GM18502 (cell line): ENCODE data around the gene ZNF592.

Experiments used
- ATAC-seq: cut with Tn5 transposase; IDR thresholded peaks from one replicate; pipeline ENCODE4 v1.9.1; 2021; ENCODE audit warnings: mild to moderate bottlenecking; ENCODE audit not compliant: unreplicated experiment, poor library complexity

Gene ZNF592

GRCh38 chr15:84775867-84776449, 27.6 kb downstream of the ZNF592 start:
- no peak for ATAC-seq

GRCh38 chr15:84778194-84778593, 29.8 kb downstream of the ZNF592 start:
- ATAC-seq, result no peak

GRCh38 chr15:84780492-84780891, 32.1 kb downstream of the ZNF592 start:
- ATAC-seq, result no peak

DNA sequence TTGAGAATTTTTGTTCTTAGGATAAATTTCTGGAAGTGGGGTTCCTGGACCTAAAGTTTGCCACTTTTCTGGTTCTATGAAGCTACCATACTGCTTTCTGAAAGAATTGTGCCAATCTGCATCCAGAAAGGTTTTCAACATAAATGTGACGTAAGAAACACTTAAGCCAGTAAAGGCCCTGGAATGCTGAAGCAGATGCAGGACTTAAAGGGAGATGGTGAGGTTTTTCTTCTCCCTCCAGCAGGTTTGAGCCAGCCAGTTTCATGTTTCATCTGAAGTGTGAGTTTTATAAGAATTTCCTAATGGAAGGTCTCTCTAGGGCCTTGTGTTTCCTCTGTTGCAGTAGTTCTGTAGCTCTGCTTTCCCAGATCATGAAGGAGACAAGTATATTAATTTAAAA, 33.1 kb downstream of the ZNF592 start:
- no peak for ATAC-seq

DNA sequence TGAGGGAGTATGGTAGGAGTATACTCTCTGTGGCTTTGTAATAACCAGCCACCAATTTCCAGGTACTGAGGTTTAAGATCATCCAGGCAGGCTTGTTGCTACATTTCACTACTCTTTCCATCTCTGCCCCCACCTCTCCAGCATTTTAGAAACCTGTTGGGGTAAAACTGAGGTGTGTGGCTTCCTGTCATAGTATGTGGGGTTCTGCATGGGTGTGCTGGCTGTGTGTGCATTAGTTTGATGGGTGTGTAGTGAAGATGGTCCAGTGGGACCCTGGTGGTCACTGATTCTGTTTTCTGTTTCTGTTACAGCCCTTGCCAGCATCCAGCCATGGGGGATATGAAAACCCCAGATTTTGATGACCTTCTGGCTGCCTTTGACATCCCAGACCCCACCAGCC, 34.0 kb downstream of the ZNF592 start:
- ATAC-seq, result no peak

DNA sequence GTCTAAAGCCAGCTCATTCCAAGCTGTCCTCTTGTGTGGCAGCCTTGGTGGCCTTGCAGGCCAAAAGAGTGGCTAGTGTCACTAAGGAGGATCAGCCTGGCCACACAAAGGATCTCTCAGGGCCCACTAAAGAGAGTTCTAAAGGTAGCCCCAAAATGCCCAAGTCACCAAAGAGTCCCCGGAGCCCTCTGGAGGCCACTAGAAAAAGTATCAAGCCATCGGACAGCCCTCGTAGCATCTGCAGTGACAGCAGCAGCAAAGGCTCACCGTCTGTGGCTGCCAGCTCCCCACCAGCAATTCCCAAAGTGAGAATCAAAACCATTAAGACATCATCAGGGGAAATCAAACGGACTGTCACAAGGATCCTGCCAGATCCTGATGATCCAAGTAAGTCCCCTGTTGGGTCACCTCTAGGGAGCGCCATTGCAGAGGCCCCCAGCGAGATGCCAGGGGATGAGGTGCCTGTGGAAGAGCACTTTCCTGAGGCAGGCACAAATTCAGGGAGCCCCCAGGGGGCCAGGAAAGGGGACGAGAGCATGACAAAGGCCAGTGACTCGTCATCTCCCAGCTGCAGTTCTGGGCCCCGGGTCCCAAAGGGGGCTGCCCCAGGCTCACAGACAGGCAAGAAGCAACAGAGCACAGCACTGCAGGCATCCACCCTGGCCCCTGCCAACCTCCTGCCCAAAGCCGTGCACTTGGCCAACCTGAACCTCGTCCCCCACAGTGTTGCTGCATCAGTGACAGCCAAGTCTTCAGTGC, 35.3 kb downstream of the ZNF592 start:
- no peak for ATAC-seq

- no peak for ATAC-seq
Measured at GRCh38 chr15:84784262-84784661, 35.9 kb downstream of the ZNF592 start.

DNA sequence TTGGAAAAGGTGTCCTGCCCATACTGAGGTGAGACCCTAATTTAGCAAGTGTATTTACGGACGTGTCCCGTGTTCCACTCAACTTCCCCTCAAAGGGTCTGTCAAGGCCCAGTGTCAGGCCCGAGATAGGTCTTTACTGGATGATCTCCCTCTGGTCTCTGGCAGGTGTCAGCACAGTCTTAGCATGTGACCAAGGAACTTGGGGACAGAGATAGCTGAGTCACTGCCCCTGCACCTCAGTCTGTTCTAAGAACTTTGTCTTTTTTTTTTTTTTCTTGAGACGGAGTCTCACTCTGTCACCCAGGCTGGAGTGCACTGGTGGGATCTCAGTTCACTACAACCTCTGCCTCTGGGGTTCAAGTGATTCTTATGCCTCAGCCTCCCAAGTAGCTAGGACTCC, 36.7 kb downstream of the ZNF592 start:
- ATAC-seq, result no peak

DNA sequence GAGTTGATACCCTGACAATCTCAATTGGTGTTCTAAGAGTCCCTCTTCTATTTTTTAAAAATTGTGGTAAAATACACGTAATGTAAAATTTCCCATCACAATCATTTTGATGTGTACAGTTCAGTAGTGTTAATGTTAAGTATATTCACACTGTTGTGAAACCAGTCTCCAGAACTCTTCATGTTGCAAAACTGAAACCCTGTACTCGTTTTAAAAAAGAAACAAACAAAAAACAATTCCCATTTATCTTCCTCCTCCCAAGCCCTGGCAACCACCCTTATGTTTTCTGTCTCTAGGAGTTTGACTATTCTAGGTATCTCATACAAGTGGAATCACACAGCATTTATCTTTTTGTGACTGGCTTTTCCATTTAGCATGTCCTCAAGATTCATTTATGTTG, 40.1 kb downstream of the ZNF592 start:
- no peak for ATAC-seq

DNA sequence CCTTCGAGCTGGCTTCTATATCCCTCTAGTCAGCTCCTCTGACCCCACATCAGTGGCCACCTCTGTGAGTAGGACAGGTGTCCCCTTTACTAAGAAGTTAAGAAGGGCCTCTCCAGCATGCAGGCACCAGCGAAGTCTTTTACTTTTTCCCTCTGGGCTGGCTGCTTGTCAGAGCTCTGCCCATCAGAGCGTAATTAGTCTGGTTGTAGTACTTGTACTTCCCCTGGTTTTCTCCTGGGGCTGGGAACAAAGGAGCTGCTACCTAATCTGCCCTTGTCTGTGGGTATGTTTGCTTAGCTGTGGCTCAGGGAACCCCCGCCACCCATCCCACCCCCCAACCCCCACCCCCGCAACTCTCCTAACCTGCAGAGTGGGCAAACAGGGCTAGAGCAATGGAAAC, 41.4 kb downstream of the ZNF592 start:
- ATAC-seq, result no peak

DNA sequence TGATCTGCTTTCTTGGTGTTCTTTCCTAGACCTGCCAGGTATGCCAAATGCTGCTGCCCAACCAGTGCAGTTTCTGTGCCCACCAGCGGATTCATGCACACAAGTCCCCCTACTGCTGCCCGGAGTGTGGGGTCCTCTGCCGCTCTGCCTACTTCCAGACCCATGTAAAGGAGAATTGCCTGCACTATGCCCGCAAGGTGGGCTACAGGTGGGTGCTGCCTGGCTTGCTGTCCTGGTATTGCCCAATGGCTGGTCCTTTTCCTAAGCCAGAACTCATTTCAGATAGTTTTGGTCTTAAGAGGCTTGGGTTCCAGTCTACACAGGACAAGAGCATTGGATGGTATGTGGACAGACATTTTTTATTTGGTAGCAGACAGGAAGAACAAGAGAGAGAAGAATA, 42.3 kb downstream of the ZNF592 start:
- no peak for ATAC-seq

DNA sequence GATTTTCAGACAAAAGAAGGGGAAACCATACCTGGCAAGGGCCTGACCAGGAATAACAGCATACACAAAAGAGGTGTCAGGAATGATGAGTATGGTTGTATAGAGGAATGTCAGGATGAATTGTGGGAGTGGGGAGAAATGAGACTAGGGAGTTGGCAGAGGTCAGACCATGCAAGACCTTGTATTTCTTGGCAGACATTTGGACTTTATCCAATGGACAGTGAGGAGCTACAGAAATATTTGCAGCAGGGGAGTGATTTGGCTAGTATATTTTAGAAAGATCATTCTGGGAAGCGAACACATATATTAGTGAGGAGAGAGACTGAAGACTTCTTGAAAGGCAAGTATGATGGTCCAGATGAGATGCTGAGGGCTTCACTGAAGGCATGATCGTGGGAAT, 43.4 kb downstream of the ZNF592 start:
- no peak for ATAC-seq

- ATAC-seq, result no peak
Measured at GRCh38 chr15:84793431-84794161, 45.2 kb downstream of the ZNF592 start.

DNA sequence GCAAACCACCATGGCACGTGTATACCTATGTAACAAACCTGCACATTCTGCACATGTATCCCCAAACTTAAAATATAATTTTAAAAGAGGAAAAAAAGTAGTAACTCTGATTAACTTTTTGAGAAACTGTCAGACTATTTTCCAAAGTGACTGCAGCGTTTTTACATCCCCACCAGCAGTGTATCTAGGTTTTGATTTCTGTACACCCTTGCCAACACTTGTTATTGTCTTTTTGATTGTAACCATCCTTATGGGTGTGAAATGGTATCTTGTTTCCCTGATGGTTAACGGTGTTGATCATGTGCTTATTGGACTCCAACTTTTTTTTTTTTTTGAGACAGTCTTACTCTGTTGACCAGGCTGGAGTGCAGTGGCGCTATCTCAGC, 45.8 kb downstream of the ZNF592 start:
- ATAC-seq, result no peak

- no peak for ATAC-seq
Measured at GRCh38 chr15:84795186-84795585, 46.8 kb downstream of the ZNF592 start.

DNA sequence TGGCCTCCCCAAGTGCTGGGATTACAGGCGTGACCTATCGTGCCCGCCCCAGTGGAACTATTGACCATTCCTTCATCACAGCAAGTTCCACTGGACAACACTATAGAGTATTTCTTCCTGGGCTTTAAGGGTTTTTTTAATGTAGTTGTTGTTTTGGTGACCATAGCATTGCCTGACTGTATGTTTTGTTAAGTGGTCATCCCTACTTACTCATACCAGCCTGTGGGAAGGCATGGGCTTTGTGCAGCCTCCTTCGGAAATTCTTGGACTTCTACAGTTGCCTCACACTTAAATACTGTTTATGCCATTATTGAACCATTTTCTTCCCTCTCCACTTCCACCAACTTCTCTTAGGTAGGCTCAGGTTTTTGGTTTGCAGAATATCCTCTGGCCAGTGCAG, 48.8 kb downstream of the ZNF592 start:
- no peak for ATAC-seq

DNA sequence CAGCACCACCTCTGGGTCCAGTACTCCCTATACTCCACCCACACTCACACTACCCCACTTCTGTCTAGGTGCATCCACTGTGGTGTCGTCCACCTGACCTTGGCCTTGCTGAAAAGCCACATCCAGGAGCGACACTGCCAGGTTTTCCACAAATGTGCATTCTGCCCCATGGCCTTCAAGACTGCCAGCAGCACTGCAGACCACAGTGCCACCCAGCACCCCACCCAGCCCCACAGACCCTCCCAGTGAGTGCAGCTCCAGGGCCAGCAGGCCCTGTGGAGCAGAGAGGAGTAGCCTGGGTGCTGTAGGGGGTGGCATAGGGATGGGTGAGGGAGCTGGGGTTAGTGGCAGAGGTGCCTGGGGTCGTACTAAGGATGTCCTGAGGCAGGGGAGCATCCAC, 49.4 kb downstream of the ZNF592 start:
- ATAC-seq, result no peak

DNA sequence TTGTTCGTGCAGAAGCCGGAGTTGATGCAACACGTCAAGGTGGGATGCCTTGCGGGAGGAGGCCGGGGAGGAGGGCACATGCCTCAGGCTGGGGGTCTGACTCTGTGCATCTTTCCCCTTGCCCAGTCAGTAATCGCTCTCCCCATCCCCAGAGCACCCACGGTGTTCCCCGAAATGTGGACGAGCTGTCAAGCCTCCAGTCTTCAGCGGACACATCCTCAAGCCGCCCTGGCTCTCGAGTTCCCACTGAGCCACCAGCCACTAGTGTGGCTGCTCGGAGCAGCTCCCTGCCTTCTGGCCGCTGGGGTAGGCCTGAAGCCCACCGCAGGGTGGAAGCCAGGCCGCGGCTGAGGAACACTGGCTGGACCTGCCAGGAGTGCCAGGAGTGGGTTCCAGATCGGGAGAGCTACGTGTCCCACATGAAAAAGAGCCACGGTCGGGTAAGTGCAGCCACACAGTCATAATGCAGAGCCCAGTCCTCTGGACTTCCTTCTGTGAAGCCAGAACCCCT, 50.1 kb downstream of the ZNF592 start:
- no peak for ATAC-seq

- no peak for ATAC-seq
Measured at GRCh38 chr15:84799511-84800187, 51.3 kb downstream of the ZNF592 start.

- no peak for ATAC-seq
Measured at GRCh38 chr15:84800365-84800806, 52.0 kb downstream of the ZNF592 start.
